ENCODE results near the gene RFNG. TPM values are rescaled to one million over a fixed set of nuclear protein-coding genes. Genes with fewer than 3 reads are reported as not detected.

RFNG gene
- total and polyA plus RNA-seq, 10 of the 15 experiments (the other 5 are each of a cell fraction or from before 2014, with no cell fraction given), result 0.10 to 19.6 (median 6.2) TPM

- TF ChIP-seq, protein P1, sequence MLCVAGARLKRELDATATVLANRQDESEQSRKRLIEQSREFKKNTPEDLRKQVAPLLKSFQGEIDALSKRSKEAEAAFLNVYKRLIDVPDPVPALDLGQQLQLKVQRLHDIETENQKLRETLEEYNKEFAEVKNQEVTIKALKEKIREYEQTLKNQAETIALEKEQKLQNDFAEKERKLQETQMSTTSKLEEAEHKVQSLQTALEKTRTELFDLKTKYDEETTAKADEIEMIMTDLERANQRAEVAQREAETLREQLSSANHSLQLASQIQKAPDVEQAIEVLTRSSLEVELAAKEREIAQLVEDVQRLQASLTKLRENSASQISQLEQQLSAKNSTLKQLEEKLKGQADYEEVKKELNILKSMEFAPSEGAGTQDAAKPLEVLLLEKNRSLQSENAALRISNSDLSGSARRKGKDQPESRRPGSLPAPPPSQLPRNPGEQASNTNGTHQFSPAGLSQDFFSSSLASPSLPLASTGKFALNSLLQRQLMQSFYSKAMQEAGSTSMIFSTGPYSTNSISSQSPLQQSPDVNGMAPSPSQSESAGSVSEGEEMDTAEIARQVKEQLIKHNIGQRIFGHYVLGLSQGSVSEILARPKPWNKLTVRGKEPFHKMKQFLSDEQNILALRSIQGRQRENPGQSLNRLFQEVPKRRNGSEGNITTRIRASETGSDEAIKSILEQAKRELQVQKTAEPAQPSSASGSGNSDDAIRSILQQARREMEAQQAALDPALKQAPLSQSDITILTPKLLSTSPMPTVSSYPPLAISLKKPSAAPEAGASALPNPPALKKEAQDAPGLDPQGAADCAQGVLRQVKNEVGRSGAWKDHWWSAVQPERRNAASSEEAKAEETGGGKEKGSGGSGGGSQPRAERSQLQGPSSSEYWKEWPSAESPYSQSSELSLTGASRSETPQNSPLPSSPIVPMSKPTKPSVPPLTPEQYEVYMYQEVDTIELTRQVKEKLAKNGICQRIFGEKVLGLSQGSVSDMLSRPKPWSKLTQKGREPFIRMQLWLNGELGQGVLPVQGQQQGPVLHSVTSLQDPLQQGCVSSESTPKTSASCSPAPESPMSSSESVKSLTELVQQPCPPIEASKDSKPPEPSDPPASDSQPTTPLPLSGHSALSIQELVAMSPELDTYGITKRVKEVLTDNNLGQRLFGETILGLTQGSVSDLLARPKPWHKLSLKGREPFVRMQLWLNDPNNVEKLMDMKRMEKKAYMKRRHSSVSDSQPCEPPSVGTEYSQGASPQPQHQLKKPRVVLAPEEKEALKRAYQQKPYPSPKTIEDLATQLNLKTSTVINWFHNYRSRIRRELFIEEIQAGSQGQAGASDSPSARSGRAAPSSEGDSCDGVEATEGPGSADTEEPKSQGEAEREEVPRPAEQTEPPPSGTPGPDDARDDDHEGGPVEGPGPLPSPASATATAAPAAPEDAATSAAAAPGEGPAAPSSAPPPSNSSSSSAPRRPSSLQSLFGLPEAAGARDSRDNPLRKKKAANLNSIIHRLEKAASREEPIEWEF (IDR thresholded peaks at IDR 0.05; ENCODE audit: insufficient replicate concordance, low read depth, low read length), result no peak
- TF ChIP-seq IRF4 (IDR thresholded peaks at IDR 0.05; ENCODE audit: low read depth, low read length) (no peak), NR2C1 (IDR thresholded peaks at IDR 0.05) (no peak), POU2F2 (IDR thresholded peaks at IDR 0.05; ENCODE audit: borderline replicate concordance, low read depth, low read length) (no peak), MTA3 (IDR thresholded peaks at IDR 0.05; ENCODE audit: borderline replicate concordance, low read length) (no peak), HSF1 (IDR thresholded peaks at IDR 0.05; ENCODE audit: low read depth, low read length) (no peak), RB1 (IDR thresholded peaks at IDR 0.05; ENCODE audit: borderline replicate concordance) (no peak), ZNF687 (IDR thresholded peaks at IDR 0.05) (no peak), ZZZ3 (IDR thresholded peaks at IDR 0.05; ENCODE audit: control insufficient read depth, insufficient read length, low read depth) (no peak), ATF7 (IDR thresholded peaks at IDR 0.05; ENCODE audit: low read depth) (no peak), CREM (IDR thresholded peaks at IDR 0.05; ENCODE audit: low read depth) (no peak), JUND (IDR thresholded peaks at IDR 0.05; ENCODE audit: low read depth, low read length) (no peak)
- TF ChIP-seq, protein P2, sequence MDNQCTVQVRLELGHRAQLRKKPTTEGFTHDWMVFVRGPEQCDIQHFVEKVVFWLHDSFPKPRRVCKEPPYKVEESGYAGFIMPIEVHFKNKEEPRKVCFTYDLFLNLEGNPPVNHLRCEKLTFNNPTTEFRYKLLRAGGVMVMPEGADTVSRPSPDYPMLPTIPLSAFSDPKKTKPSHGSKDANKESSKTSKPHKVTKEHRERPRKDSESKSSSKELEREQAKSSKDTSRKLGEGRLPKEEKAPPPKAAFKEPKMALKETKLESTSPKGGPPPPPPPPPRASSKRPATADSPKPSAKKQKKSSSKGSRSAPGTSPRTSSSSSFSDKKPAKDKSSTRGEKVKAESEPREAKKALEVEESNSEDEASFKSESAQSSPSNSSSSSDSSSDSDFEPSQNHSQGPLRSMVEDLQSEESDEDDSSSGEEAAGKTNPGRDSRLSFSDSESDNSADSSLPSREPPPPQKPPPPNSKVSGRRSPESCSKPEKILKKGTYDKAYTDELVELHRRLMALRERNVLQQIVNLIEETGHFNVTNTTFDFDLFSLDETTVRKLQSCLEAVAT (IDR thresholded peaks at IDR 0.05), result no peak
Observed at GRCh38 chr17:82052638-82053059, 1.0 kb upstream of the RFNG start (continued).
